Gastrocnemius medialis (tissue), 4 donors: Measurements from ENCODE around the gene HOXB2.

Experiments
- CTCF ChIP-seq, 5 experiments: fragments of 450-650 bp in 3 of 5; fragments of 200-600 bp in 2 of 5; sonication (generic) in 2 of 5; IDR thresholded peaks in 4 of 5; conservative IDR thresholded peaks in 1 of 5; 1 replicate in 4 of 5; 2 replicates in 1 of 5; pipeline ENCODE4 v1.5.1; 2016 to 2019; ENCODE audit warnings: antibody characterized with exemption in 5 of 5, mild to moderate bottlenecking in 3 of 5, moderate library complexity in 3 of 5
- POLR2A ChIP-seq, 2 donors: fragments of 450-650 bp; IDR thresholded peaks; one replicate each; pipeline ENCODE4 v1.6.1; 2017; ENCODE audit warnings: antibody characterized with exemption in 2 of 2, mild to moderate bottlenecking in 2 of 2, moderate library complexity in 2 of 2

GRCh38 chr17:48589060-48589830, 44.3 kb upstream of the HOXB2 start:
- TF ChIP-seq CTCF (IDR thresholded peaks at IDR 0.05 in 4 of 5, conservative IDR thresholded peaks at IDR 0.05 in 1 of 5) (no peak), POLR2A (IDR thresholded peaks at IDR 0.05) (no peak)
